ENCODE results near the gene NUP54. TPM values are rescaled to one million over a fixed set of nuclear protein-coding genes. Genes with fewer than 3 reads are reported as not detected.

NUP54 gene
- total RNA-seq, 4 donors from 2014 or later: 27.4 to 36.5 (median 31.0) TPM

GRCh38 chr4:76117536-76117935 is 30.7 kb downstream of the NUP54 start:
- no peak overlapping the region for H3K4me3 ChIP-seq (ENCODE audit: low read depth, poor library complexity, severe bottlenecking)
- intact Hi-C loops (cut with DNase I; ENCODE audit: low total_unique reads): no loop called here
- TF ChIP-seq POLR2A (IDR thresholded peaks at IDR 0.05) (no peak), CTCF (IDR thresholded peaks at IDR 0.05) (no peak)
- 91 to 98% methylated on average over 5 of the region's 5 CpGs for WGBS, 2 donors
- no peak for DNase-seq (ENCODE audit: low spot score in 2 of 2)

DNA sequence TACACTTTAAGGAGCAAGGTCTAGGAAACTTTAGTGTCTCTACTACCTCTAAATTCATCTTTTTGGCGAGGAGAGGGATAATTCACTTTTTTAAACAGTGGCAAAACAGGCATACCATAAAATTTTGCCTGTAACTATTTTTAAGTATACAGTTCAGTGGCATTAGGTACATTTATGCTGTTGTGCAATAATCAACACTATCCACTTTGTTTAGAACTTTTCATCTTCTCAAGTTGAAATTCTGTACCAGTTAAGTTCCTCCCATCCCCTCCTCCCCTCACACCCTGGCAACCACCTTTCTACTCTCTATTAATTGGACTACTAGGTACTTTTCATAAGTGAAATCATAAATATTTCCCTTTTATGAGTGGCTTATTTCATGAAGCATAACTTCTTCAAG is 31.4 kb downstream of the NUP54 start:
- H3K4me3 ChIP-seq (ENCODE audit: low read depth, poor library complexity, severe bottlenecking): no peak overlapping the region
- TF ChIP-seq POLR2A (IDR thresholded peaks at IDR 0.05) (no peak), CTCF (IDR thresholded peaks at IDR 0.05) (no peak)
- 92 to 100% methylated on average over 1 of the region's 1 CpG for WGBS, 2 donors
- intact Hi-C loops (cut with DNase I; ENCODE audit: low total_unique reads): no loop called here
- no peak for DNase-seq (ENCODE audit: low spot score in 2 of 2)

DNA sequence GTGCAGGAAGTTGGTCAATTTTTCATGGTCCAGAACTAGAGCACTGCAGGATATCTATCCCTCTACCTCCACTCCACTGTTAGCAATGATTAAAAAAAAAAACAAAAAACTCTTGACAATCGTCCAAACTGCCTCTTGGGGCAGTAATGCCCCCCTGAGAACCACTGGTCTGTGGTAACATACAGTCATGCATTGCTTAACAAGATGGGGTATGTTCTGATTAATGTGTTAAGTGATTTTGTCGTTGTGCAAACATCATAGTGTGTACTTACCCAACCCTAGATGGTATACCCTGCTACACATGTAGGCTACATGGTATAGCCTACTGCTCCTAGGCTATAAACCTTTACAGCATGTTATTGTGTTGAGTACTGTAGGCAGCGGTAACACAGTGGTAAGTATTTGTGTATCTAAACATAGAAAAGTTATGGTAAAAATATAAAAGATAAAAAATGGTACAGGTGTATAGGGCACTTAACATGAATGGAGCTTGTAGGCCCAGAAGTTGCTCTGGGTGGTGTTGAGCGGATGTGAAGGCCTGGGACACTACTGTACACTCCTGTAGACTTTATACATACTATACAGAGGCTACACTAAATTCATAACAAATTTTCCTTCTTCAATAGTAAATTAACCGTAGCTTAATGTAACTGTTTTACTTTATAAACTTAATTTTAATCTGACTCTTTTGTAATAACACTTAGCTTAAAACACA is 39.6 kb downstream of the NUP54 start:
- WGBS, 2 donors: 63 to 64% methylated on average over 5 of the region's 5 CpGs
- no peak overlapping the region for H3K4me3 ChIP-seq (ENCODE audit: low read depth, poor library complexity, severe bottlenecking)
- TF ChIP-seq POLR2A (IDR thresholded peaks at IDR 0.05) (no peak), CTCF (IDR thresholded peaks at IDR 0.05) (no peak)
- DNase-seq (ENCODE audit: low spot score in 2 of 2): no peak
- intact Hi-C loops (cut with DNase I; ENCODE audit: low total_unique reads): no loop called here

DNA sequence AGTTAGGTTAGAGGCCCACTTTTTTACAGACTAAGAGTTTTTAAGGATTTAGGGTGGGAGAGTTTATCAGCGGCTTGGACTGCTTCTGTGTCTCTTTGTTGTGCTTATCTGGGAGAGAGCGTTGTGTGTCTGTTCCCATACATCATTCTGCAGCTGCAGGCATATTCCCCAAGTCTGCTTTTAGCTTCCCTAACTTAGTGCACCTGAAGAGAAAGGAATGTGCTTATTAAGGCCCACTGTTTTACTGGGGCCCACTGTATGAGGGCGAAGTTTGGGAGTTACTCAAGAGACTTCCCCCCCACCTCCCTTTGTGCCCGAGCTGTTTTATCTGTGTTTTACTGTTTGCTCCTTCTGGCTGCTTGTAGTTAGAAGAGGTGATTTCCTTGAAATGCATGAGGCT is 41.8 kb downstream of the NUP54 start:
- DNase-seq (ENCODE audit: low spot score in 2 of 2): no peak
- TF ChIP-seq POLR2A (IDR thresholded peaks at IDR 0.05): no peak
- TF ChIP-seq CTCF (IDR thresholded peaks at IDR 0.05): no peak
- intact Hi-C loops (cut with DNase I; ENCODE audit: low total_unique reads): no loop called here
- WGBS, 2 donors: 83% methylated on average over 4 of the region's 4 CpGs
- H3K4me3 ChIP-seq (ENCODE audit: low read depth, poor library complexity, severe bottlenecking): no peak overlapping the region

GRCh38 chr4:76105652-76106051 is 42.5 kb downstream of the NUP54 start:
- DNase-seq (ENCODE audit: low spot score in 2 of 2): no peak
- H3K4me3 ChIP-seq (ENCODE audit: low read depth, poor library complexity, severe bottlenecking): no peak overlapping the region
- intact Hi-C loops (cut with DNase I; ENCODE audit: low total_unique reads): no loop called here
- 58 to 83% methylated on average over 3 of the region's 3 CpGs for WGBS, 2 donors
- no peak for TF ChIP-seq CTCF (IDR thresholded peaks at IDR 0.05)
- no peak for TF ChIP-seq POLR2A (IDR thresholded peaks at IDR 0.05)

GRCh38 chr4:76096076-76096475 is 52.1 kb downstream of the NUP54 start:
- WGBS, 2 donors: 92 to 96% methylated on average over 3 of the region's 3 CpGs
- TF ChIP-seq CTCF (IDR thresholded peaks at IDR 0.05) (no peak), POLR2A (IDR thresholded peaks at IDR 0.05) (no peak)
- no peak overlapping the region for H3K4me3 ChIP-seq (ENCODE audit: low read depth, poor library complexity, severe bottlenecking)
- no peak for DNase-seq (ENCODE audit: low spot score in 2 of 2)
- intact Hi-C loops (cut with DNase I; ENCODE audit: low total_unique reads): no loop called here
